Embryonic facial prominence (tissue), 1 donor: Measurements from ENCODE around the gene SPP2.

Experiments
- DNase-seq: peaks from one replicate; pipeline ENCODE4 v3.0.0-alpha.2; 2016; ENCODE audit errors: extremely low spot score

Gene SPP2

DNA sequence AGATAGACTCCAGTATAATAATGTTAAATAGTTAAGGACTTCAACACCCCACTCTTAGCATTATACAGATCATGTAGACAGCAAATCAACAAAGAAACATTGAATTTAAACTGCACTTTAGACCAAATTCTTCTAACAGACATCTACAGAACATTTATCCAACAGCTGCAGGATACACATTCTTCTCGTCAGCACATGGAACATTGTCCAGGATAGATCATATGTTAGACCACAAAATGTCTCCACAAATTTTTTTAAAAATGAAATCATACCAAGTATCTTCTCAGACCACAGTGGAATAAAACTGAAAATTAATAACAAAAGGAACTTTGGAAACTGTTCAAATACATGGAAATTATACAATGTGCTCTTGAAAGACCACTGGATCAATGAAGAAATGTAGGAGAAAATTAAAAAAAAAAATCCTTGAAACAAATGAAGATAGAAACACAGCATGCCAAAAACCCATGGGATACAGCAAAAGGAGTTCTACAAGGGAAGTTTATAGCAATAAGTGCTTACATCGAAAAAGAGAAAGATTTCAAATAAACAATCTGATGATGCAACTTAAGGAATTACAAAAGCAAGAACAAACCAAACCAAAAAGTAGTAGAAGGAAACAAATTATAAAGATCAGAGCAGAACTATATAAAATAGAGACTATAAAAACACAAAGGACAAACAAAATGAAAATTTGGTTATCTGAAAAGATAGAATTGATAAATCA is 12.3 kb upstream of the SPP2 start:
- DNase-seq = no peak

DNA sequence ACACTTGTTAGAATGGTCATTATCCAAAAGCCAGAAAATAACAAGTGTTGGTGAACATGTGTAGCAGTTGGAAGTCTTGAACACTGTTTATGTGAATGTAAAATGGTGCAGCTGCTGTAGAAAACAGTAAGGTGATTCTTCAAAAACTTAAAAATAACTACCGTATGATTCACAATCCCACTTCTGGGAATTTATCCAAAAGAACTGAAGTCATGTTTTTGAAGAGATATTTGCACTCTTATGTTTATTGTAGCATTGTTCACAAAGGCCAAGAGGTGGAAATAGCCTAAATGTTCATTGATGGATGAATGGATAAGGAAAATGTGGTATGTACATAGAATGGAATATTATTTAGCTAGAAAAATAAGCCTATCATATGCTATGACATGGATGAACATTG is 6.3 kb upstream of the SPP2 start:
- no peak for DNase-seq

DNA sequence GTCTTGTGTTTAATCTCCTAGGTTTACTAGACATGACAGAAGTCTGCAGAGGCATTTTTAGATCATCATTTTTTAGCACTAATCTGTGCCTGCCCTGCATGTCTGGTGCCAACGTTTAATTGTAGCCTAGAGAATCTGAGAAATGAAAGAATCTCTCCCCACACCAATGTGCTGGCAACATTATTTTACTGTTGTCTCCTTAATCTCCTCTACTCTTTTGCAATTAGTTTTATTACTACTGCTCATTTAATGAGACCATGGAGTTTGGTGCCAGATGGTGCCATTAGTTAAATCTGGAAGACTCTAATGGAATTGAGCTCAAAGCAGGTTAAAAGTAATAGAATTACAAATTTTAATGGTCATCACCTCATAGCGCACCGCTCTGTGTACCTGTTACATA is 4.0 kb upstream of the SPP2 start:
- DNase-seq = no peak

DNA sequence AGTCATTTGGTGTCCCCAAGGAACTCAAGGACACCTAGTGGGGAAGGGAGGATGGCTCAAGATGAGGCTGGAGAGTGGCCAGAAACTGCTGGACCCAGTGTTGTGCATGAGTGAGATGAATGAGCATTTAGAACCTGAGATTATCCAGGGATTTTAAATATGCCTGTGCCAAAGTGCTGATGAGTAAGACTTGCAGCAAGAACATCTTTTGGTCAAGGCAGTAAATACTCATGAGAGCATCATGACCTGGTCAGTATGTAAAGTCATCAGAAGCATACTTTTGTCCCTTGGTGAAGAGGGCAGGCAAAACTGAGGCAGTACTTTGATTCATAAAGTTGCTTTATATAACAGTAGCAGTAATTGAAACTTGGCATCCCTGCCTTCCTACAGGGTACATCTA is 3.1 kb upstream of the SPP2 start:
- DNase-seq = no peak

- no peak for DNase-seq
Observed at GRCh38 chr2:234048049-234048448, 2.5 kb upstream of the SPP2 start.

- DNase-seq = no peak
Observed at GRCh38 chr2:234051374-234052070, 1.0 kb downstream of the SPP2 start.

DNA sequence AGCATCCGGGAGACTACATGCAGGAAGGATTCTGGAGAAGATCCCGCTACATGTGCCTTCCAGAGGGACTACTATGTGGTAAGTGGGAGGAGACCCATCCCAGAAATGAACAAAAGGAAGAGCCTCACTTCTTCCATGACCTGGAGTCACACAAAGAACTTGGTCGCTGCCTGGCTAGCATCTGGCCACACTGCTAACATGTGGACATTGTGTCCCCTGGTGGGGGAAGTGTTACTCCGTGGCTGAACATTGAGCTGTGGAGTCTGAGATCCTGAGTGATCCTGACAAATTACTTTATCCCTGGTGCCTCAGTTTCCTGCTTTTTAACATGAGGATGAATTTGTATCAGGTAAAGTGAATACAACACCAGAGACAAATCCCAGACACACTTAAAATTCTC is 8.4 kb downstream of the SPP2 start:
- DNase-seq = no peak

GRCh38 chr2:234060236-234060635 is 9.7 kb downstream of the SPP2 start:
- no peak for DNase-seq

DNA sequence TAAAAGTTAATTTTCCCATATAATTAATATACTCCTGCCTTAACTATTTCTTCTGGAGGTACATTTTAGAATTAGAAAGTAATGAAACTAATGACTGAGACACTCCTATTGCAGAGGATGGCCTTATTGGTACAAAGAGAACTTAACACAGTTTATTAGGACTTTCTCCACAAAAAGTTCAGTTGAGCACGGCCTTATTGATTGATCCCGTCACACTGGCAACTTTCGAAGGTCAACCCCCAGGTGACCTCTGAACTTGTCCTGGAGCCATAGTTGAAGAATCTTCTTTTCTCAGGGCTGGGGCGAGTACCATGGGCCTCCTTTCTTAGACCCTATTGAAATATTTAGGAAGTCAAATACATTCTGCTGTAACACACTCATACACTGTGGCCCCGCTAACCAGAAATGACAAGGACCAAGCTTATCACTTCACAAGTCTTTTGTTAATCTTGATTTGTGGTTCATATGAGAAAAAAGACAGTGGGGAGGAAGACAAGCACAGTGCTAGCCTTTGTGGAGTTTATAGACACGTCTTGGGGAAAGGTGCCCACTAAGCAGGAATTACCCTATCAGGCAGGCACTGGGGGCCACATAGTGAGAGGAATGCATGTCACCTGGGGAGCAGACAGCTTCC is 11.2 kb downstream of the SPP2 start:
- no peak for DNase-seq

DNA sequence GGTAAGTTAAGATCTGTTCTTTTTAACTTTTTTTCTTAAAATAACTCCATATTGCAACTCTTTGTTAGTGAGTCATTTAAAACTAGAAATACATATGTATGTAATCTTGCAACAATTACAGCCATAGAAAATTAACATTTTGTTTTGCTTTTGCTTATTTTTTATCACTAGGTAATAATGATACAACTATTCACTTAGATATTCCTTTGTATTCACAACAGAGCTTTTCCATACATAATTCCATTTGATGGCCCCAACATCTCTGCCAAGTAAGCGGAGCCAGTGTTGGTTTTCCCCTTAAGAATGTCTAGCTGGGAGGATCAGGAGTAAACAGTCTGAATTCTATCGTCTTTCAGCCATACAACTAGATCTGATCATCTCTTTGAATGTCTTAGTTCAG is 16.1 kb downstream of the SPP2 start:
- no peak for DNase-seq

DNA sequence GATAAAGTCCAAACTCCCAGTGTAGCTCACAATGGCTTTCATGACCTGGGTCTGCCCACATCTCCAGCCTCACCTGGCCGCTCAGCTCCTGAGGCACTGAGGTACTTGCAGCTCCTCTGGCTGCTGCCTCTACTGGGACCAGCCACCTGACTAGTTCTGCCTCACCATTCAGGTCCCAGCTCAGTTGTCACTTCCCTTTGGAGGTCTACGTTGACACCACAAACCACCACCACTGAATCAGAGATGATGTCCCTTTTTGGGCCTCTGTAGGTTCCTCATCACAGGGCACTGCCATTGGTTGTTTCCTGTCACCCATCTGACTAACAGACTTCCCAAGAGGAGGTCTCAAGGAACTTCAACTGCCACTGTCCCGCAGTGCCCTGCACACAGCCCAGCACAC is 21.2 kb downstream of the SPP2 start:
- DNase-seq = no peak

GRCh38 chr2:234072454-234072853 is 22.0 kb downstream of the SPP2 start:
- DNase-seq = no peak

GRCh38 chr2:234074751-234075517 is 24.4 kb downstream of the SPP2 start:
- DNase-seq = no peak

- DNase-seq = no peak
Observed at GRCh38 chr2:234075518-234075915, 25.0 kb downstream of the SPP2 start.

DNA sequence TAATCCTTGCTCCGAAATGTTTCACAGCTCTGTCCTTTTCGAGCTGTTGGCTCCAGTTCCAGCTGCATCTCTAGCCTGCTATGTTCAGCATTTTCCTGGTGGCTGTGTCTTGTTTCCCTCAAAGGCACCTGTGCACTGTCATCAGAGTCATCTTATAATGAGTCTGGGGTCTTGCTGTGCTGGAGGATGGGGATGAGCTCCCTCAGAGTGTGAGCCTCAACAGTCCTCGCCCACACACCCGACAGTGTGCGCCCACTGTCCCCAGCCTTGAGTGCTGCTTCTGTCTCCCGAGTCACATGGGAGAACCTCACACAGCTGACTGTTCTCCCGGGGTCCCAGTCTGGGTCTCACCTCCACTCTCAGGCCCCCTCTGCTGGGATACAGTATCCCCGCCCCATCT is 25.4 kb downstream of the SPP2 start:
- DNase-seq = no peak

GRCh38 chr2:234076451-234076850 is 25.9 kb downstream of the SPP2 start:
- no peak for DNase-seq

DNA sequence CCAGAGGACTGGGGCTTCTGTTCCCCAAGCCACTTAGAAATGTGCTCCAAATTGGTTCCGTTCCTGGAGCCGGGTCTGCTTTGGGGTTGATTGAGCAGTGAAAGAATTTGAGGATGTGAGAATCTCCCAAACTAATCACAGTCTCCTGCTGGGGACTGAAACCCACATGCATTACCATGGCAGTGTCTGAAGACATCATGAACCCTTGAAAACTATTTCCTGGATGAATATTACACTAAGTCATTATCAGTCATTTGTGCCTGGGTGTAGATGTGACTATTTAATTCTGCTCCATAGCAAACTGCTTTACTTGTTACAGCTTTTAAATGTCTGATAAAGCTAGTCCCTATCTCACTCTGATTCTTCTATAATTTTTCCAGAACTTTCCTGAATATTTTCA is 27.6 kb downstream of the SPP2 start:
- DNase-seq = no peak

DNA sequence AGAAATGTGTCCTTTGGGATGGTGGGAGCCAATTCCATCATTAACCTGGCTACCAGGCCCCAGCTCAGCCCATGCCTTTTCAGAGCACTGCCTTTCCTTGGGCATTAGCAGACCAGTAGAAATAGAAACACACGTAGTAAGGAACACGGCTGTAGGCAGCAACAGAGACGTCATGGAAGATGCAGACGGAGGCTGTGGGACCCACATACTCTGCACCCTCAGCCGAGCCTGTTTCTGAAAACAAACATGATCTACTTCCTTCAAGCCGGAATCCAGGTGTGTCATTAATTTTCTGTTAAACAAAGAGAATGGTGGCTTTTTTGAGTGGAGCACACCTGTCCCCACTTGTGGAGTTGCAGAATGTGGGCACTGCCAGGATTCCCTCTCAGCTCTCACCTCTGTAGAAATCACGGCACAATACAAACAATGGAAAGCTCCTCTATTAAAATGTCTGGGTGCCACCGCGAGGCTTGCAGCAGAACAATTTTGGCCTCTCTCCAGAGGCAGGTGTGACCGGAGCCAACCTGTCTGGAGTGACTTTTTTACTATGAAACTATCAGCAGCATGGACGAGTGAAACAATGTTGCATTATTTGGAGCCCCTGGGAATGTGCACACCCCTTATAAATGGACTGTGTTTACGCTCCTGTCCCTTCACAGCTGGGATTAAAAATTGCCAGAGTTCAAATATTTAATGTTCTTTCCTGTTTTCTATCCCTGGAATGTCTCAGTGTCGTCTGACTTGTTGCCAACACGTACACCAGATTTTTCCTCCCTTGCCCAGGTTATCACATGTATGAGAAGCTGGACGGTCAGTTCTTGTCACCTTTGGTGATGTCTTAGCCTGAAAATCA is 31.7 kb downstream of the SPP2 start:
- DNase-seq = no peak

- DNase-seq = no peak
Observed at GRCh38 chr2:234083572-234084348, 33.3 kb downstream of the SPP2 start.

- no peak for DNase-seq
Observed at GRCh38 chr2:234091432-234091879, 41.0 kb downstream of the SPP2 start.

- DNase-seq = no peak
Observed at GRCh38 chr2:234091883-234092282, 41.4 kb downstream of the SPP2 start.
